Esophagus squamous epithelium (tissue), 4 donors: Measurements from ENCODE around the gene GCNT3.

ENCODE experiments used
- CTCF ChIP-seq, 6 experiments: fragments of 450-650 bp in 4 of 6; fragments of 200-600 bp in 2 of 6; sonication (generic) in 2 of 6; IDR thresholded peaks; one replicate each; pipeline ENCODE4 v1.5.1; 2016 to 2019; ENCODE audit warnings: antibody characterized with exemption in 6 of 6, mild to moderate bottlenecking in 4 of 6, moderate library complexity in 4 of 6
- POLR2A ChIP-seq, 4 donors: fragments of 450-650 bp; IDR thresholded peaks; one replicate each; pipeline ENCODE4 v1.6.1; 2017; ENCODE audit warnings: antibody characterized with exemption in 4 of 4, mild to moderate bottlenecking in 4 of 4, moderate library complexity in 3 of 4

- no peak for TF ChIP-seq POLR2A (IDR thresholded peaks at IDR 0.05)
- no peak for TF ChIP-seq CTCF (IDR thresholded peaks at IDR 0.05)
These were observed 35.5 kb downstream of the GCNT3 start for GRCh38 chr15:59647085-59647484.
